Measurements from ENCODE around the gene KIAA1671.
"Not testable (repeated sequence)": the region's sequence is repeated elsewhere in the genome, so short reads cannot be mapped to it uniquely, and the experiment has no call there.

DNA sequence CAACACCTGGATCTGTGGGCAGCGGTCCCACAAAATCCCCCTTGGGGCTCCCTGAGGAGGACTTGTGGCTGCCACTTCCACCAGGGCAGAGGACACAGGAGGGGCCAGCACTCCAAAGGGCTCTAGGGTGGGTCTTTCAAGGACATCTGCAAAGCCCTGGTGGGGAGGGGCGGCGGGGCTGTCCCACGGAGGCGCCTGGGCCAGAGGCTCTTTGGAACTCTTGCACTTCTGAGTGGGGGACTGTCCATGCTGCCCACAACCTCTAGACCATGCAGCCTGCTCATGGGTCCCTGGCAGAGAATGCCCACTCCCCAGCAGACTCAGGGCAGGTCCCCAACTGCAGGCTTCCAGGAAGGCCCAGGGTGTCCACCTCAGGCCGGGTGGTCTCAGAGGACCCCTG is 225.8 kb downstream of the KIAA1671 start:
- TF ChIP-seq, protein P1, sequence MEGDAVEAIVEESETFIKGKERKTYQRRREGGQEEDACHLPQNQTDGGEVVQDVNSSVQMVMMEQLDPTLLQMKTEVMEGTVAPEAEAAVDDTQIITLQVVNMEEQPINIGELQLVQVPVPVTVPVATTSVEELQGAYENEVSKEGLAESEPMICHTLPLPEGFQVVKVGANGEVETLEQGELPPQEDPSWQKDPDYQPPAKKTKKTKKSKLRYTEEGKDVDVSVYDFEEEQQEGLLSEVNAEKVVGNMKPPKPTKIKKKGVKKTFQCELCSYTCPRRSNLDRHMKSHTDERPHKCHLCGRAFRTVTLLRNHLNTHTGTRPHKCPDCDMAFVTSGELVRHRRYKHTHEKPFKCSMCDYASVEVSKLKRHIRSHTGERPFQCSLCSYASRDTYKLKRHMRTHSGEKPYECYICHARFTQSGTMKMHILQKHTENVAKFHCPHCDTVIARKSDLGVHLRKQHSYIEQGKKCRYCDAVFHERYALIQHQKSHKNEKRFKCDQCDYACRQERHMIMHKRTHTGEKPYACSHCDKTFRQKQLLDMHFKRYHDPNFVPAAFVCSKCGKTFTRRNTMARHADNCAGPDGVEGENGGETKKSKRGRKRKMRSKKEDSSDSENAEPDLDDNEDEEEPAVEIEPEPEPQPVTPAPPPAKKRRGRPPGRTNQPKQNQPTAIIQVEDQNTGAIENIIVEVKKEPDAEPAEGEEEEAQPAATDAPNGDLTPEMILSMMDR (IDR thresholded peaks at IDR 0.05) = not testable (repeated sequence)
- not testable (repeated sequence) for TF ChIP-seq POLR2A (IDR thresholded peaks at IDR 0.05; ENCODE audit: low read depth)

Data from esophagus muscularis mucosa (tissue), 3 donors.